Activated gamma-delta T cell treated with anti-CD3 and anti-CD28 coated beads, Interleukin-2, amount 50 U/mL, for 16 hours (primary cell): Measurements from ENCODE around the gene GALNT16.
A peak's percentile ranks its signal among the peaks of the same experiment; 100 is the strongest.

Experiments
- DNase-seq: peaks from one replicate; pipeline ENCODE4 v3.0.0-alpha.2; 2020; ENCODE audit warnings: low read depth

GALNT16 gene

GRCh38 chr14:69337984-69338383 is 78.0 kb downstream of the GALNT16 start:
- no peak for DNase-seq

GRCh38 chr14:69339426-69339825 is 79.5 kb downstream of the GALNT16 start:
- DNase-seq: no peak

GRCh38 chr14:69342928-69343525 is 83.1 kb downstream of the GALNT16 start:
- no peak for DNase-seq

GRCh38 chr14:69344171-69344570 is 84.2 kb downstream of the GALNT16 start:
- no peak for DNase-seq

- no peak for DNase-seq
Observed at GRCh38 chr14:69345402-69345801, 85.4 kb downstream of the GALNT16 start.

- DNase-seq: no peak
Observed at GRCh38 chr14:69346710-69347109, 86.8 kb downstream of the GALNT16 start.

GRCh38 chr14:69349091-69349777 is 89.3 kb downstream of the GALNT16 start:
- no peak for DNase-seq

GRCh38 chr14:69350892-69351291 is 90.9 kb downstream of the GALNT16 start:
- no peak for DNase-seq

GRCh38 chr14:69351385-69351784 is 91.4 kb downstream of the GALNT16 start:
- DNase-seq: no peak

GRCh38 chr14:69351911-69352310 is 92.0 kb downstream of the GALNT16 start:
- DNase-seq: no peak

GRCh38 chr14:69353168-69353567 is 93.2 kb downstream of the GALNT16 start:
- no peak for DNase-seq

- DNase-seq: peak; percentile 31
Observed at GRCh38 chr14:69354383-69355153, 94.6 kb downstream of the GALNT16 start.

- no peak for DNase-seq
Observed at GRCh38 chr14:69355154-69355597, 95.2 kb downstream of the GALNT16 start.

GRCh38 chr14:69355607-69356281 is 95.8 kb downstream of the GALNT16 start:
- no peak for DNase-seq

GRCh38 chr14:69356903-69357543 is 97.1 kb downstream of the GALNT16 start:
- no peak for DNase-seq

- no peak for DNase-seq
Observed at GRCh38 chr14:69357544-69358200, 97.7 kb downstream of the GALNT16 start.

GRCh38 chr14:69358233-69358963 is 98.4 kb downstream of the GALNT16 start:
- DNase-seq: no peak

- DNase-seq: no peak
Observed at GRCh38 chr14:69358966-69359365, 99.0 kb downstream of the GALNT16 start.

- DNase-seq: no peak
Observed at GRCh38 chr14:69360438-69361108, 100.6 kb downstream of the GALNT16 start.

GRCh38 chr14:69363055-69363454 is 103.1 kb downstream of the GALNT16 start:
- no peak for DNase-seq
